ENCODE data around the gene IQSEC2.

DNA sequence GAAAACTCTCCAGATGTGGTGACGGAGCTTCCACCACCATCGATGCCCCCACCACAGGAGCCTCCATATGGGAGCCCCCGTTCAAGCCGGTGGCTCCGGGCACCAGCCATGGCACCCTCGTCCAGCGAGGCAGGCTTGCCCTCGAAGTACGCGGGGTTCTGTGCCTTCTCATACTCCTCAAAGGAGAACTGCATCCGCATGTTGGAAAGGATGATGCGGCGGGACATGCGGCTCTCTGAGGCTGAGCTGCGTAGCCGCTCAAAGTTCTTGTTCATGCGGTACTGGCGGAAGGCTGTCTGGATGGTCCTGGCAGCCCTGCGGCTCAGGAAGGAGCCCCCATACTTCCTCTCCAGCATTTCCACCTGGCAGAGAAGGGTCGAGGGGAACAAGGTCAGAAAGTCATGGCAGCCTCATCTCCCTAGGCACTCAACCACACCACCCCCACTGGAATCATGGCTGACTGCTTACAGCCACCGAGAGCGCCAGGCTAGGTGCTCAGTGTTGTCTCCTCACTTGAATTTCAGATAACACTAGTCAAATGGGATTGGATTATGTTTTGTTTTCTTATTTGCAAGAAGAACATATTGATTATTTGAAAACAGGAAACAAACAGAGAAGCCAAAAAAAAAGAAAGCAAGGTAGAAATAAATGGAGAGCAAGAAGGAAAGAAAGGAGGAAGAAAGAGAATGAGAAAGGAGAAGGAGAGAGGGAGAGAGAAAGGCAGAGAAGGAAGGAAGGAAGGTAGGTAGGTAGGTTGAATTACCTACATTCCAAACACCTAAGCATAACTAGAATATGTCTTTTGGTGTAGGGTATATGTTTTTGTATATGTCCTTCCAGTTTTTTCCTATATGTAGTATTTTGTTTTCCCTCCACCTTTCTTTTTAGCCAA lies 26.6 kb downstream of the IQSEC2 start:
- TF ChIP-seq TAF1 (IDR thresholded peaks at IDR 0.05; ENCODE audit: borderline replicate concordance, low read depth, low read length) (no peak), POLR2A (IDR thresholded peaks at IDR 0.05; ENCODE audit: low read depth, low read length) (no peak)

All from GM12892 (cell line).